ENCODE data around the gene TAS2R50.
"Not testable (repeated sequence)": the region's sequence is repeated elsewhere in the genome, so short reads cannot be mapped to it uniquely, and the experiment has no call there.

Gene TAS2R50

GRCh38 chr12:10986812-10987211, at the start of gene TAS2R50:
Gene TAS2R50, minus strand, starts transcription at chr12:10986912. Its CDS starts 52 bp downstream, at chr12:10986860.
- DNase-seq (ENCODE audit: low spot score) = no peak

- not testable (repeated sequence) for DNase-seq (ENCODE audit: low spot score)
Observed at GRCh38 chr12:11033959-11034358, 47.2 kb upstream of the TAS2R50 start.

GRCh38 chr12:11031307-11031706, 44.6 kb upstream of the TAS2R50 start, which contains the start of gene TAS2R31:
Gene TAS2R31, minus strand, starts transcription at chr12:11031407. Its CDS starts 72 bp downstream, at chr12:11031335.
- no peak for DNase-seq (ENCODE audit: low spot score)

GRCh38 chr12:11026118-11026517, 39.4 kb upstream of the TAS2R50 start:
- DNase-seq (ENCODE audit: low spot score) = no peak

- DNase-seq (ENCODE audit: low spot score) = no peak
Observed at GRCh38 chr12:11023387-11023786, 36.7 kb upstream of the TAS2R50 start.

- DNase-seq (ENCODE audit: low spot score) = no peak
Observed at GRCh38 chr12:11022520-11022919, 35.8 kb upstream of the TAS2R50 start, which contains the start of gene TAS2R19. Gene TAS2R19, minus strand, starts transcription at chr12:11022620. Its CDS starts 49 bp downstream, at chr12:11022571.

GRCh38 chr12:11016937-11017336, 30.2 kb upstream of the TAS2R50 start:
- no peak for DNase-seq (ENCODE audit: low spot score)

GRCh38 chr12:11015775-11016430, 29.2 kb upstream of the TAS2R50 start:
- no peak for DNase-seq (ENCODE audit: low spot score)

- DNase-seq (ENCODE audit: low spot score) = no peak
Observed at GRCh38 chr12:11014234-11014633, 27.5 kb upstream of the TAS2R50 start.

GRCh38 chr12:11007608-11008007, 20.9 kb upstream of the TAS2R50 start:
- DNase-seq (ENCODE audit: low spot score) = no peak

GRCh38 chr12:10998204-10998603, 11.5 kb upstream of the TAS2R50 start, which contains the start of gene TAS2R20:
Gene TAS2R20, minus strand, starts transcription at chr12:10998304. Its CDS starts 429 bp downstream, at chr12:10997875.
- DNase-seq (ENCODE audit: low spot score) = no peak

- DNase-seq (ENCODE audit: low spot score) = no peak
Observed at GRCh38 chr12:10994307-10994706, 7.6 kb upstream of the TAS2R50 start.

GRCh38 chr12:10989107-10989506, 2.4 kb upstream of the TAS2R50 start:
- DNase-seq (ENCODE audit: low spot score) = no peak

- DNase-seq (ENCODE audit: low spot score) = no peak
Observed at GRCh38 chr12:10982244-10982643, 4.5 kb downstream of the TAS2R50 start.

GRCh38 chr12:10974965-10975364, 11.7 kb downstream of the TAS2R50 start:
- no peak for DNase-seq (ENCODE audit: low spot score)

GRCh38 chr12:10968765-10969456, 17.8 kb downstream of the TAS2R50 start:
- no peak for DNase-seq (ENCODE audit: low spot score)

- no peak for DNase-seq (ENCODE audit: low spot score)
Observed at GRCh38 chr12:10967409-10967808, 19.3 kb downstream of the TAS2R50 start.

GRCh38 chr12:10966314-10966713, 20.4 kb downstream of the TAS2R50 start:
- no peak for DNase-seq (ENCODE audit: low spot score)

GRCh38 chr12:10965476-10965875, 21.2 kb downstream of the TAS2R50 start:
- DNase-seq (ENCODE audit: low spot score) = no peak

GRCh38 chr12:10960211-10960610, 26.5 kb downstream of the TAS2R50 start:
- DNase-seq (ENCODE audit: low spot score) = no peak

GRCh38 chr12:10959804-10960203, 26.9 kb downstream of the TAS2R50 start:
- no peak for DNase-seq (ENCODE audit: low spot score)

GRCh38 chr12:10957741-10958140, 29.0 kb downstream of the TAS2R50 start:
- DNase-seq (ENCODE audit: low spot score) = no peak

GRCh38 chr12:10956085-10956484, 30.6 kb downstream of the TAS2R50 start:
- no peak for DNase-seq (ENCODE audit: low spot score)
